NT2/D1 (cell line): ENCODE results near the gene PCDHA13.
"Not testable (repeated sequence)": the region's sequence is repeated elsewhere in the genome, so short reads cannot be mapped to it uniquely, and the experiment has no call there.

ENCODE experiments used
- DNase-seq: peaks from one replicate; pipeline ENCODE4 v3.0.0-alpha.2; 2011; ENCODE audit warnings: low read depth, low spot score
- H3K27me3 ChIP-seq: 2 replicates; pipeline ENCODE4 v1.6.0; 2011; ENCODE audit warnings: mild to moderate bottlenecking; ENCODE audit not compliant: insufficient read length, insufficient read depth
- H3K36me3 ChIP-seq: 2 replicates; pipeline ENCODE4 v1.6.1; 2011; ENCODE audit warnings: mild to moderate bottlenecking, low read length, mixed read lengths; ENCODE audit not compliant: insufficient read depth, insufficient read length
- H3K4me1 ChIP-seq: 2 replicates; pipeline ENCODE4 v1.5.1; 2011; ENCODE audit not compliant: insufficient read depth, insufficient read length
- H3K4me3 ChIP-seq: 2 replicates; pipeline ENCODE4 v1.5.1; 2011; ENCODE audit warnings: low read depth; ENCODE audit not compliant: insufficient read length
- H3K9ac ChIP-seq: 2 replicates; pipeline ENCODE4 v1.6.0; 2011; ENCODE audit warnings: low read depth; ENCODE audit not compliant: insufficient read length
- H3K9me3 ChIP-seq: 2 replicates; pipeline ENCODE4 v1.5.1; 2011; ENCODE audit warnings: mild to moderate bottlenecking, low read length; ENCODE audit not compliant: insufficient read depth
- SUZ12 ChIP-seq: IDR thresholded peaks from 2 replicates; pipeline ENCODE4 v1.6.1; 2011; ENCODE audit not compliant: insufficient read length, insufficient read depth; ENCODE audit errors: extremely low read depth
- YY1 ChIP-seq: IDR thresholded peaks from 2 replicates; pipeline ENCODE4 v1.6.1; 2011; ENCODE audit not compliant: insufficient read length, insufficient read depth
- ZNF274 ChIP-seq: IDR thresholded peaks from 2 replicates; pipeline ENCODE4 v1.6.1; 2011; ENCODE audit warnings: mild to moderate bottlenecking, low read depth, low read length

PCDHA13 gene

DNA sequence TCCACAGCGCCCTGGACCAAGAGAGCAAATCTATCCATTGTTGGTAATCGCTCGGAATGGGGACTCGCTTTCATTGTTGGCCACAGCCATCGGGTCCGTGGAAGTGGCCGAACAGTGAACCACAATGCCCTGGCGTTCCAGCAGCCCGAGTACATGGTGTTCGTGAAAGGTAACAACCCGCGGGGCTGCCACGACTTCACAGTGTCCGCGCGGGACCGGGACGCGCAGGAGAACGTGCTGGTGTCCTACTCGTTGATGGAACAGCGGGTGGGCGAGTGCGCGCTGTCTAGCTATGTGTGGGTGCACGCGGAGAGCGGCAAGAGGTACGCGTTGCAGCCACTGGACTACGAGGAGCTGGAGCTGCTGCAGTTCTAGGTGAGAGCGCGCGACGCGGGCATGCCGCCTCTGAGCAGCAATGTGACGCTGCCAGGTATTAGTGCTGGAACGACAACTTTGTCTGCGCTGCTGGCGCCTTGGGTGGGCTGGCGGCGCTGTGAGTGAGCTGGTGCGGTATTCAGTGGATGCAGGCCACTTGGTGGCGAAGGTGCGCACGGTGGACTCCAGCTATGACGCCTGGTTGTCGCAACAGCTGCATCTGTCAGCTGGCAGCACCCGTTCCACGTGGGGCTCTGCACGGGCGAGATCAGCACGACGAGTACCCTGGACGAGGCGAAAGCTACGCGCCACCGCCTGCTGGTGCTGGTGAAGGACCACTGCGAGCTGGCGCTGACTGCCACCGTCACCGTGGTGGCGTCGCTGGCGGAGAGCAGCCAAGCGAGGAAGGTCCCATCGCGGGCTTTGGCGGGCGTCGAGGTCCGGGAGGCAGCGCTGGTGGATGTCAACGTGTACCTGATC, 19.3 kb upstream of the PCDHA13 start:
- no peaks in the 10 kb centered on the region for H3K27me3 ChIP-seq
- TF ChIP-seq ZNF274 (no peak), SUZ12 (no peak), YY1 (no peak)
- H3K9ac ChIP-seq = no peak overlapping the region
- no peaks in the 10 kb centered on the region; the same call in 1 of the 2 replicates for H3K9me3 ChIP-seq
- no peak for DNase-seq
- peaks cover 6% of the 10 kb centered on the region for H3K36me3 ChIP-seq
- no peak overlapping the region for H3K4me3 ChIP-seq
- H3K4me1 ChIP-seq = no peaks in the 10 kb centered on the region

DNA sequence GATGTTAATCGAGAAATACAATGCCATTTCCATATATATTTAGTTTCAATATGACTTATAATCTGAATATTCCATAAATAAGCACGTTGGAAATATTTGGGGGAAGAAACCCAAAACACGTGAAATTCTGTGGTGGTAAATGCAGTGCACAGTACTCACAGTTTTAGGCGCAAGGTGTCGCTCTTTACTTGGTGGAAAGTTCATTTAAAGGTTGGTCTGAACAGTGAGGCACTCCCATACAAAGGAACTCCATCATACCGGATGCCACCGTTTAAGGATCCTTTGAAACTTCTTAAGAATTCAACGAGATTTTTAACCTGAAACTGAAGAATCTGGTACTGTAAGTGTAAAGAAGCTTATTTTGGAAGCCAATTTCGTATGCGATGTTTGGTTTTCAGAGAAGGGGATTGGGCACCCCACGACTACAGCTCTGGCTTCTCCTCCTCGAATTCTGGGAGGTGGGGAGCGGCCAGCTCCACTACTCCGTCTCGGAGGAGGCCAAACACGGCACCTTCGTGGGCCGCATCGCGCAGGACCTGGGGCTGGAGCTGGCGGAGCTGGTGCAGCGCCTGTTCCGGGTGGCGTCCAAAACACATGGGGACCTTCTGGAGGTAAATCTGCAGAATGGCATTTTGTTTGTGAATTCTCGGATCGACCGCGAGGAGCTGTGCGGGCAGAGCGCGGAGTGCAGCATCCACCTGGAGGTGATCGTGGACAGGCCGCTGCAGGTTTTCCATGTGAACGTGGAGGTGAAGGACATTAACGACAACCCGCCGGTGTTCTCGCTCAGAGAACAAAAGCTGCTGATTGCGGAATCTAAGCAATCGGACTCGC, 13.0 kb upstream of the PCDHA13 start, which contains the start of gene PCDHA11:
Gene PCDHA11, plus strand, starts transcription at position 237 of the 834 bp plus-strand sequence. Its CDS starts 147 bp downstream, at position 384.
- H3K27me3 ChIP-seq = no peaks in the 10 kb centered on the region
- TF ChIP-seq YY1 = no peak
- TF ChIP-seq SUZ12 = no peak
- no peak for TF ChIP-seq ZNF274
- peak within 1 kb of the TSS; percentile 36 for H3K4me3 ChIP-seq
- H3K9ac ChIP-seq = peak within 1 kb of the TSS; percentile 44
- H3K36me3 ChIP-seq = peaks cover 14% of the 10 kb centered on the region
- H3K9me3 ChIP-seq = peaks cover 17% of the 10 kb centered on the region; the same call in 1 of the 2 replicates
- DNase-seq = no peak
- H3K4me1 ChIP-seq = no peaks in the 10 kb centered on the region

DNA sequence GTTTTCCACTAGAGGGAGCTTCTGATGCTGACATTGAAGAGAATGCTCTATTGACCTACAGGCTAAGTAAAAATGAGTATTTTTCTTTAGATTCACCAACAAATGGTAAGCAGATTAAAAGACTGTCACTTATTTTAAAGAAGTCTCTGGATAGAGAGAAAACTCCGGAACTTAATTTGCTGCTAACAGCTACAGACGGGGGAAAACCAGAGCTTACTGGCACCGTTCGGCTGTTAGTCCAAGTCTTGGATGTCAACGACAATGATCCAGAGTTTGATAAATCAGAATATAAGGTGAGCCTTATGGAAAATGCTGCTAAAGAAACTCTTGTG, 12.4 kb upstream of the PCDHA13 start:
- H3K4me3 ChIP-seq = peak overlapping the region; percentile 36
- TF ChIP-seq YY1 (no peak), ZNF274 (no peak), SUZ12 (no peak)
- no peaks in the 10 kb centered on the region for H3K27me3 ChIP-seq
- peaks cover 17% of the 10 kb centered on the region; the same call in 1 of the 2 replicates for H3K9me3 ChIP-seq
- no peak for DNase-seq
- no peaks in the 10 kb centered on the region for H3K4me1 ChIP-seq
- no peak overlapping the region for H3K9ac ChIP-seq
- peaks cover 14% of the 10 kb centered on the region for H3K36me3 ChIP-seq

DNA sequence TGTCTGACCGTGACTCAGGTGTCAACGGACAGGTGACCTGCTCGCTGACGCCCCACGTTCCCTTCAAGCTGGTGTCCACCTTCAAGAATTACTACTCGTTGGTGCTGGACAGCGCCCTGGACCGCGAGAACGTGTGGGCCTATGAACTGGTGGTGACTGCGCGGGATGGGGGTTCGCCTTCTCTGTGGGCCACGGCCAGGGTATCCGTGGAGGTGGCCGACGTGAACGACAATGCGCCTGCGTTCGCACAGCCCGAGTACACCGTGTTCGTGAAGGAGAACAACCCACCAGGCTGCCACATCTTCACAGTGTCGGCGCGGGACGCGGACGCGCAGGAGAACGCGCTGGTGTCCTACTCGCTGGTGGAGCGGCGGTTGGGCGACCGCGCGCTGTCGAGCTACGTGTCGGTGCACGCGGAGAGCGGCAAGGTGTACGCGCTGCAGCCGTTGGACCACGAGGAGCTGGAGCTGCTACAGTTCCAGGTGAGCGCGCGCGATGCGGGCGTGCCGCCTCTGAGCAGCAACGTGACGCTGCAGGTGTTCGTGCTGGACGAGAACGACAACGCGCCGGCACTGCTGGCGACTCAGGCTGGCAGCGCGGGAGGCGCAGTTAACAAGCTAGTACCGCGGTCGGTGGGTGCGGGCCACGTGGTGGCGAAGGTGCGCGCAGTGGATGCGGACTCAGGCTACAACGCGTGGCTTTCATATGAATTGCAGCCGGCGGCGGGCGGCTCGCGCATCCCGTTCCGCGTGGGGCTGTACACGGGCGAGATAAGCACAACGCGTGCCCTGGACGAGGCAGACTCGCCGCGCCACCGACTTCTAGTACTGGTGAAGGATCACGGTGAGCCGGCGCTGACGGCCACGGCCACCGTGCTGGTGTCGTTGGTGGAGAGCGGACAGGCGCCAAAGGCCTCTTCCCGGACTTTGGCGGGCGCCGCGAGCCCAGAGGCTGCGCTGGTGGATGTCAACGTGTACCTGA, 11.4 kb upstream of the PCDHA13 start:
- DNase-seq = no peak
- H3K27me3 ChIP-seq = no peaks in the 10 kb centered on the region
- no peaks in the 10 kb centered on the region for H3K4me1 ChIP-seq
- TF ChIP-seq ZNF274 (no peak), YY1 (no peak), SUZ12 (no peak)
- peaks cover 14% of the 10 kb centered on the region for H3K36me3 ChIP-seq
- H3K4me3 ChIP-seq = no peak overlapping the region
- H3K9ac ChIP-seq = no peak overlapping the region
- H3K9me3 ChIP-seq = peaks cover 17% of the 10 kb centered on the region; the same call in 1 of the 2 replicates

DNA sequence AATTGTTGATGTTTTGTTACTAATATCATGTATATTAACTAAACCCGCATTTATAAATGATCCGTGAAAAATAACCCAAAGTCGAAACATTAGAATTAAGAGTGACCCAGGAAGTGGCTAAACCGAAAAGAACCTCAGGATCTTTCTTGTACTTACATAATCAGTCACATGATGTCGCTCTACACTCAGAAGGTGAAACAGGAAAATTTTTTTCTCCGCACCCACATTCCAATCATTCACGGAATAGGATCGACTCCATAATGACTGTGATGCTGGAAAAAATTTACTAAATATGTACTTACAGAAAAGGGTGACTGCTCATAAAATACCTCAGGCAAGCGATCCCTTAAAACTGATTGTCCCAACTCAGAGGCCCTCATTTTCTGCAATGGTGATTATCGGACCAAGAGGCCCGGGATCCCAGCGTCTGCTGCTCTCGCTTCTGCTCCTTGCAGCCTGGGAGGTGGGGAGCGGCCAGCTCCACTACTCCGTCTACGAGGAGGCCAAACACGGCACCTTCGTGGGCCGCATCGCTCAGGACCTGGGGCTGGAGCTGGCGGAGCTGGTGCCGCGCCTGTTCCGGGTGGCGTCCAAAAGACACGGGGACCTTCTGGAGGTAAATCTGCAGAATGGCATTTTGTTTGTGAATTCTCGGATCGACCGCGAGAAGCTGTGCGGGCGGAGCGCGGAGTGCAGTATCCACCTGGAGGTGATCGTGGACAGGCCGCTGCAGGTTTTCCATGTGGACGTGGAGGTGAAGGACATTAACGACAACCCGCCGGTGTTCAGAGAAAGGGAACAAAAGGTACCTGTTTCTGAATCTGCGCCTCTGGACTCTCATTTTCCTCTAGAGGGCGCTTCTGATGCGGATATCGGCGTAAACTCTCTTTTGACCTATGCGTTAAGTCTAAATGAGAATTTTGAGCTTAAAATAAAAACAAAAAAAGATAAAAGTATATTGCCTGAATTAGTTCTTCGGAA, 6.5 kb upstream of the PCDHA13 start, which contains the start of gene PCDHA12:
Gene PCDHA12, plus strand, starts transcription at position 224 of the 981 bp plus-strand sequence. Its CDS starts 165 bp downstream, at position 389.
- no peak for TF ChIP-seq SUZ12
- no peak for TF ChIP-seq YY1
- TF ChIP-seq ZNF274 = no peak
- H3K9ac ChIP-seq = peak within 1 kb of the TSS; percentile 10
- H3K36me3 ChIP-seq = peaks cover 15% of the 10 kb centered on the region
- H3K4me3 ChIP-seq = peak within 1 kb of the TSS; percentile 42
- H3K9me3 ChIP-seq = peaks cover 12% of the 10 kb centered on the region; the same call in 1 of the 2 replicates
- H3K4me1 ChIP-seq = no peaks in the 10 kb centered on the region
- no peaks in the 10 kb centered on the region for H3K27me3 ChIP-seq
- DNase-seq = no peak

DNA sequence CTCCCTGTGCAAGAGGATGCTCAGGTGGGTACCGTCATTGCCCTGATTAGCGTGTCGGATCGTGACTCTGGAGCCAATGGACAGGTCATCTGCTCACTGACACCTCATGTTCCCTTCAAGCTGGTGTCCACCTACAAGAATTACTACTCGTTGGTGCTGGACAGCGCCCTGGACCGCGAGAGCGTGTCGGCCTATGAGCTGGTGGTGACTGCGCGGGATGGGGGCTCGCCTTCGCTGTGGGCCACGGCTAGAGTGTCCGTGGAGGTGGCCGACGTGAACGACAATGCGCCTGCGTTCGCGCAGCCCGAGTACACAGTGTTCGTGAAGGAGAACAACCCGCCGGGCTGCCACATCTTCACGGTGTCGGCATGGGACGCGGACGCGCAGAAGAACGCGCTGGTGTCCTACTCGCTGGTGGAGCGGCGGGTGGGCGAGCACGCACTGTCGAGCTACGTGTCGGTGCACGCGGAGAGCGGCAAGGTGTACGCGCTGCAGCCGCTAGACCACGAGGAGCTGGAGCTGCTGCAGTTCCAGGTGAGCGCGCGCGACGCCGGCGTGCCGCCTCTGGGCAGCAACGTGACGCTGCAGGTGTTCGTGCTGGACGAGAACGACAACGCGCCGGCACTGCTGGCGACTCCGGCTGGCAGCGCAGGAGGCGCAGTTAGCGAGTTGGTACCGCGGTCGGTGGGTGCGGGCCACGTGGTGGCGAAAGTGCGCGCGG, 5.2 kb upstream of the PCDHA13 start:
- not testable (repeated sequence) for H3K36me3 ChIP-seq

More for the DNA sequence above, 5.2 kb upstream of the PCDHA13 start:
- not testable (repeated sequence) for H3K9ac ChIP-seq, H3K9me3 ChIP-seq, H3K4me1 ChIP-seq, H3K4me3 ChIP-seq, H3K27me3 ChIP-seq, DNase-seq
